Caco-2 (cell line): Measurements from ENCODE around the gene BEND7. TPM values are rescaled to one million over a fixed set of nuclear protein-coding genes. Genes with fewer than 3 reads are reported as not detected.

Source experiments
- BruUV-seq: library from RNA; stranded (reverse); fragments of 400-500 nt; replicated peaks from 2 replicates; lab custom pipeline; 2021; lab: Mats Ljungman, UMichigan
- CTCF ChIA-PET: fragments of 300-600 bp; sonication (Branson Sonifier 250); formaldehyde crosslinking; loops from one replicate; lab custom pipeline; 2022; ENCODE audit warnings: antibody characterized with exemption; lab: Charles Lee
- POLR2A ChIA-PET: fragments of 300-600 bp; sonication (Branson Sonifier 250); formaldehyde crosslinking; loops from one replicate; lab custom pipeline; 2022; ENCODE audit warnings: antibody characterized with exemption; lab: Charles Lee
- DNase-seq, 2 experiments: peaks; one replicate each; pipeline versions ENCODE4 v3.0.0 to v3.0.0-alpha.2; 2020 to 2022
- H3K27me3 ChIP-seq: replicated peaks from 2 replicates; pipeline ENCODE4 v1.6.0; 2011; ENCODE audit warnings: low read length; ENCODE audit not compliant: control insufficient read depth, insufficient read depth
- H3K36me3 ChIP-seq: 2 replicates; pipeline ENCODE4 v1.5.1; 2011; ENCODE audit warnings: low read length; ENCODE audit not compliant: control insufficient read depth, insufficient read depth
- H3K4me1 ChIP-seq: fragments of 250-450 bp; sonication (Bioruptor Pico); 2 replicates; pipeline ENCODE4 v1.5.1; 2020; ENCODE audit warnings: mild to moderate bottlenecking
- H3K4me3 ChIP-seq: 2 replicates; pipeline ENCODE4 v1.5.1; 2011; ENCODE audit warnings: low read depth, mild to moderate bottlenecking, control low read depth, low read length
- H3K9me3 ChIP-seq: fragments of 250-450 bp; sonication (Bioruptor Pico); 2 replicates; pipeline ENCODE4 v1.5.1; 2020; ENCODE audit warnings: mild to moderate bottlenecking, moderate library complexity
- H3K27ac Mint-ChIP-seq: one replicate; pipeline ENCODE4 v1.8.0; 2022; ENCODE audit warnings: mixed read lengths; ENCODE audit not compliant: unreplicated experiment
- H3K27me3 Mint-ChIP-seq: one replicate; pipeline ENCODE4 v1.8.0; 2022; ENCODE audit warnings: mixed read lengths; ENCODE audit not compliant: insufficient read depth, unreplicated experiment
- H3K36me3 Mint-ChIP-seq: one replicate; pipeline ENCODE4 v1.8.0; 2022; ENCODE audit warnings: mild to moderate bottlenecking, mixed read lengths; ENCODE audit not compliant: insufficient read depth, unreplicated experiment
- H3K4me1 Mint-ChIP-seq: one replicate; pipeline ENCODE4 v1.8.0; 2022; ENCODE audit warnings: low read depth, mixed read lengths; ENCODE audit not compliant: unreplicated experiment
- H3K4me3 Mint-ChIP-seq: one replicate; pipeline ENCODE4 v1.8.0; 2022; ENCODE audit warnings: mild to moderate bottlenecking, moderate library complexity, mixed read lengths; ENCODE audit not compliant: unreplicated experiment
- H3K9me3 Mint-ChIP-seq: one replicate; pipeline ENCODE4 v1.8.0; 2022; ENCODE audit warnings: mixed read lengths; ENCODE audit not compliant: unreplicated experiment
- intact Hi-C: fragments of 100-400 bp; cut with micrococcal nuclease; formaldehyde crosslinking; loops from one replicate; pipeline ENCODE4 v1.10.0; 2022; ENCODE audit not compliant: unreplicated experiment
- total RNA-seq: library from RNA; stranded (reverse); gene quantifications from 2 replicates; pipeline ENCODE4 v1.2.3, GENCODE V29; 2022
- TF ChIP-seq, protein P1 (sequence below), 2 experiments: fragments of 200-600 bp in 1 of 2; IDR thresholded peaks; 1 replicate in 1 of 2; 2 replicates in 1 of 2; pipeline versions ENCODE4 v1.5.1 to v1.8.0; 2011 to 2022; ENCODE audit warnings: antibody characterized with exemption in 1 of 2, control low read depth in 1 of 2, inconsistent platforms in 1 of 2, low read depth in 1 of 2, low read length in 1 of 2, mild to moderate bottlenecking in 1 of 2, moderate library complexity in 1 of 2; ENCODE audit not compliant: insufficient read depth in 1 of 2, severe bottlenecking in 1 of 2, unreplicated experiment in 1 of 2

The BEND7 gene
- total RNA-seq, 1 experiment from 2014 or later = 27.8 TPM

DNA sequence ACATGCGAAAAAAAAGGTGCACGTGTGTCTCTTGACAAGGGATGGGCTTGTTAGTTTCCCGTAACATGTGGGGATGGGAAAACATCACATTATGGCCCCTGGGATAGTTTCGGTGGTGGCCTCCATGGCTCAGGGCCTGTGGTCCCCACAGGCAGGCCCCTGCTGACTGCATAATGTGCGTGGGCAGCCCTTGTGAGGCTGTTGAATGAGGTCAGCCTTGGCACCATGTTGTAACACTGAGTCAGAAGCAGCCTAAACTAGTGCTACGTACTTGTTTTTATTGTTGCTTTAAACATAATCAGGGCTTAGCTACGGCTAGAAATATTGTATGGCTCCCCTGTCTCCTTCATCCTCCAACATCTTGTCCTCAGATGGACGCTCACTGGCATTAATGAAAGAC is 80.6 kb downstream of the BEND7 start:
- no peaks in the 10 kb centered on the region for H3K27me3 Mint-ChIP-seq
- Histone ChIP-seq H3K4me3 (no peak overlapping the region), H3K36me3 (no peaks in the 10 kb centered on the region), H3K9me3 (no peaks in the 10 kb centered on the region), H3K27me3 (no peaks in the 10 kb centered on the region), H3K4me1 (no peaks in the 10 kb centered on the region)
- TF ChIP-seq, protein P1, sequence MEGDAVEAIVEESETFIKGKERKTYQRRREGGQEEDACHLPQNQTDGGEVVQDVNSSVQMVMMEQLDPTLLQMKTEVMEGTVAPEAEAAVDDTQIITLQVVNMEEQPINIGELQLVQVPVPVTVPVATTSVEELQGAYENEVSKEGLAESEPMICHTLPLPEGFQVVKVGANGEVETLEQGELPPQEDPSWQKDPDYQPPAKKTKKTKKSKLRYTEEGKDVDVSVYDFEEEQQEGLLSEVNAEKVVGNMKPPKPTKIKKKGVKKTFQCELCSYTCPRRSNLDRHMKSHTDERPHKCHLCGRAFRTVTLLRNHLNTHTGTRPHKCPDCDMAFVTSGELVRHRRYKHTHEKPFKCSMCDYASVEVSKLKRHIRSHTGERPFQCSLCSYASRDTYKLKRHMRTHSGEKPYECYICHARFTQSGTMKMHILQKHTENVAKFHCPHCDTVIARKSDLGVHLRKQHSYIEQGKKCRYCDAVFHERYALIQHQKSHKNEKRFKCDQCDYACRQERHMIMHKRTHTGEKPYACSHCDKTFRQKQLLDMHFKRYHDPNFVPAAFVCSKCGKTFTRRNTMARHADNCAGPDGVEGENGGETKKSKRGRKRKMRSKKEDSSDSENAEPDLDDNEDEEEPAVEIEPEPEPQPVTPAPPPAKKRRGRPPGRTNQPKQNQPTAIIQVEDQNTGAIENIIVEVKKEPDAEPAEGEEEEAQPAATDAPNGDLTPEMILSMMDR (IDR thresholded peaks at IDR 0.05; ENCODE audit: insufficient read depth in 1 of 2, low read depth in 1 of 2, low read length in 1 of 2, severe bottlenecking in 1 of 2, unreplicated experiment in 1 of 2) = no peak
- no peak for DNase-seq
- no peak overlapping the region for H3K27ac Mint-ChIP-seq
- intact Hi-C loops = no loop called here
- no peak overlapping the region for H3K4me3 Mint-ChIP-seq
- ChIA-PET CTCF (no interaction called here), POLR2A (no interaction called here)
- H3K4me1 Mint-ChIP-seq = no peaks in the 10 kb centered on the region
- BruUV-seq = no TSS peak
- no peaks in the 10 kb centered on the region for H3K36me3 Mint-ChIP-seq
- no peaks in the 10 kb centered on the region for H3K9me3 Mint-ChIP-seq

DNA sequence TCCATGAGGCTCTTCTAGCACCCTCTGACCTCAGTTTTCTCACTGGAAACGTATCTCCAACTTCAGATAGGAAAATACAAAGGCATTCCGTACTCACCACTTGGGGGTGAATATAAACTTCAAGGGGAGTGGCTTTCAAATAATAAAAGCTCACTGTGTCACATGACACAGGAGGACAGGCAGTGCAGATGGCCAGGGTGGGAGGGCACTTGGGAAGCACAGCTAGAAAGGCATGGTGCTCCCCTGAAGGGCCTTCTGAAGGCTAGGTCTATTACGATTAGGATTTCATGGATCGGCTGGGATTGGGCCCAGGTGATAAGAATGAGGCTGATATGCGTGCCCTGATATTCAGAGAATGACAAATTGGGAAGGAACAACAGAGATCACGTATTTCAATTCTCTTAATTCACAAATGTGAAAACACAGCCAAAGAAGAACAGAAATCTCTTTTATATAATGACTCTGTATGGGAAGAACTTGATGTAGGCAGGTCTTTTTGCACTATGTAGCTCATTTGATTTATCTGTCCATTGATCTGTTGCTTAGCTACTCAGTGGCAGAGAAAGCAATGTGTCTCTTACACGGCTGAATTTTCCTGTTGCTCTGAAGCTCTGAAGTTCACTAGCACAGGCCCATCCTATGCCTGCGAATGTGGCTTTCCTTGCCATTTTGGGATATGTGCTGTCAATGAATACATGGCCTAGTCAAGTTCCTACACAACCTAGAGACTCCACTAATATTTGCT is 83.0 kb downstream of the BEND7 start:
- Histone ChIP-seq H3K27me3 (no peaks in the 10 kb centered on the region), H3K36me3 (no peaks in the 10 kb centered on the region), H3K4me3 (no peak overlapping the region), H3K9me3 (no peaks in the 10 kb centered on the region), H3K4me1 (no peaks in the 10 kb centered on the region)
- ChIA-PET CTCF (interaction anchor here (1.2 to 1.6 kb wide), 2 partner anchors 74 to 91 kb away, joined by 4 to 5 read pairs; no protein-coding TSS in a partner anchor), POLR2A (interaction anchor here (0.5 kb wide), 1 partner anchor 52 kb away, joined by 3 read pairs; no protein-coding TSS in a partner anchor)
- Mint-ChIP-seq H3K4me1 (no peaks in the 10 kb centered on the region), H3K9me3 (no peaks in the 10 kb centered on the region), H3K4me3 (no peak overlapping the region), H3K27ac (no peak overlapping the region), H3K27me3 (no peaks in the 10 kb centered on the region), H3K36me3 (no peaks in the 10 kb centered on the region)
- no peak for DNase-seq
- no TSS peak for BruUV-seq
- TF ChIP-seq, protein P1 (IDR thresholded peaks at IDR 0.05; ENCODE audit: insufficient read depth in 1 of 2, low read depth in 1 of 2, low read length in 1 of 2, severe bottlenecking in 1 of 2, unreplicated experiment in 1 of 2) = no peak
- intact Hi-C loops = no loop called here

DNA sequence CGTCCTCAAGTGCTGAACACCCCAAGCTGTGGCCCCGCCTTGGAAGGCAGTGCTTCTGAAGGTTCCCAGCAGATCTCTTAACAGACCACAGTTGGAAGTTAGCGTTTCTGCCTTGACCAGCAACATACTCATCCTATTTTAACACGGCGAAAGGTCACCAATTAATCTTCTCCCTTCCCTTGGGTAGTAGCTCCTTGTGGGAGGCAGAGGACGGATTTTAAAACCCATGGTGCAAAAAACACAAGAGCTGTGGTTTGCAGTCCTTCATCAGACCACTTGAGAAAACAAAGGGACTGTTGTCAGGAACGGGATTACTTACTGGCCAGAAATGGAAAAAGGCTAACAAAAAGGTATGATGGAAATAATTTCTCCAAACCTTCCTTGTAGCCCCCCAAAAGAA is 87.3 kb downstream of the BEND7 start:
- TF ChIP-seq, protein P1 (IDR thresholded peaks at IDR 0.05; ENCODE audit: insufficient read depth in 1 of 2, low read depth in 1 of 2, low read length in 1 of 2, severe bottlenecking in 1 of 2, unreplicated experiment in 1 of 2) = no peak
- intact Hi-C loops = no loop called here
- H3K27me3 Mint-ChIP-seq = peaks cover 7% of the 10 kb centered on the region
- Histone ChIP-seq H3K4me1 (0 out of 2 replicates have a peak, but pooled peaks cover 6% of the 10 kb centered on the region), H3K4me3 (no peak overlapping the region), H3K27me3 (no peaks in the 10 kb centered on the region; the same call in 1 of the 2 replicates), H3K9me3 (no peaks in the 10 kb centered on the region; the same call in 1 of the 2 replicates), H3K36me3 (no peaks in the 10 kb centered on the region)
- DNase-seq = no peak
- no peaks in the 10 kb centered on the region for H3K9me3 Mint-ChIP-seq
- no TSS peak for BruUV-seq
- peaks cover 7% of the 10 kb centered on the region for H3K4me1 Mint-ChIP-seq
- no peak overlapping the region for H3K27ac Mint-ChIP-seq
- no peak overlapping the region for H3K4me3 Mint-ChIP-seq
- POLR2A ChIA-PET = interaction anchor here (0.5 kb wide), 1 partner anchor 35 kb away, joined by 3 read pairs; no protein-coding TSS in a partner anchor
- CTCF ChIA-PET = interaction anchor here (0.7 to 9.6 kb wide), 4 partner anchors 27 to 95 kb away, joined by 3 to 157 read pairs (median 19); no protein-coding TSS in a partner anchor
- H3K36me3 Mint-ChIP-seq = no peaks in the 10 kb centered on the region
